ENCODE results near the gene PTPRT.

DNA sequence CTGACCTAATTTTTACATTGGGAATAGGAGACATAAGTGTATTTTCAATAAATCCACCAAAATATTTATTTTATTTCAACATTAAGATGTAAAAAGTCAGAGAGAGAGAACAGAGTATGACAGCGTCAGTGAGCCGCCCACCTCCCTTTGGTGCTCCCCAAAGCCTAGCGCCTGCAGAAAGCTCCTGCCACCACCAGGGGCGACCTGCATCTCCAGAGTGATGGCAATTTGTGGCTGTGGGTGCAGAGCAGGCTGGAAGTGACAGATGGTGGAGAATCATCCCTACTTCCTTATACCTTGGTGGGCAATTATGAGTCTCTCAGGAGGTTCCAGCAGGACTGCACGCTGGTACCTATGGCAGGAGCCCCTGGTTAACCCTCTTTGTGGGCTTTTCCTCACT, 87.3 kb downstream of the PTPRT start:
- TF ChIP-seq CTCF (conservative IDR thresholded peaks at IDR 0.05; ENCODE audit: low read depth, low read length) (peak; percentile 49), EZH2 (IDR thresholded peaks at IDR 0.05; ENCODE audit: borderline replicate concordance, low read depth, low read length, poor library complexity, severe bottlenecking) (no peak)
